ENCODE data around the gene FBXL4.

DNA sequence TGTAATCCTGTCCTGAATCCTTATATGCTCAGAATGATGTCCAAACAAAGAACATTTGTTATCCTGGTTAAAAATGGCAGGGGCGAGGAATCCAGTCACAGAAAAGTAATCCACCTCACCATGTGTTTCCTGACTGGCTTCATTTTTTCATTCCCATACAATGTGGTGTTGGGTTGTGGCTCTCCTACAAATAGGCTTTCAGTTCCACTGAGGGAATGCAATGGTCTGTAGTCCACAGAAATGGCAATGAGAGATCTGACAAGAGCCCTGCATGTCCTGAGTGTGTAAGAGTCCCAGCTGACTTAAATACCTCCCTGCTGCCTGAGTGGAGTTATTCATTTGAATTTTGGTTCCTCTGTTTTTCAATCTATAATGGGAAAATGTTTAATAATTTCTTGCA is 47.4 kb upstream of the FBXL4 start:
- TF ChIP-seq, protein P1, sequence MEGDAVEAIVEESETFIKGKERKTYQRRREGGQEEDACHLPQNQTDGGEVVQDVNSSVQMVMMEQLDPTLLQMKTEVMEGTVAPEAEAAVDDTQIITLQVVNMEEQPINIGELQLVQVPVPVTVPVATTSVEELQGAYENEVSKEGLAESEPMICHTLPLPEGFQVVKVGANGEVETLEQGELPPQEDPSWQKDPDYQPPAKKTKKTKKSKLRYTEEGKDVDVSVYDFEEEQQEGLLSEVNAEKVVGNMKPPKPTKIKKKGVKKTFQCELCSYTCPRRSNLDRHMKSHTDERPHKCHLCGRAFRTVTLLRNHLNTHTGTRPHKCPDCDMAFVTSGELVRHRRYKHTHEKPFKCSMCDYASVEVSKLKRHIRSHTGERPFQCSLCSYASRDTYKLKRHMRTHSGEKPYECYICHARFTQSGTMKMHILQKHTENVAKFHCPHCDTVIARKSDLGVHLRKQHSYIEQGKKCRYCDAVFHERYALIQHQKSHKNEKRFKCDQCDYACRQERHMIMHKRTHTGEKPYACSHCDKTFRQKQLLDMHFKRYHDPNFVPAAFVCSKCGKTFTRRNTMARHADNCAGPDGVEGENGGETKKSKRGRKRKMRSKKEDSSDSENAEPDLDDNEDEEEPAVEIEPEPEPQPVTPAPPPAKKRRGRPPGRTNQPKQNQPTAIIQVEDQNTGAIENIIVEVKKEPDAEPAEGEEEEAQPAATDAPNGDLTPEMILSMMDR (IDR thresholded peaks at IDR 0.05) = no peak
- no peak for TF ChIP-seq POLR2A (IDR thresholded peaks at IDR 0.05)
- no peak for TF ChIP-seq EP300 (IDR thresholded peaks at IDR 0.05)

Measured in tibial nerve (tissue), 4 donors.